Thymus (tissue), 11 donors: Measurements from ENCODE around the gene PAPOLG. TPM values are rescaled to one million over a fixed set of nuclear protein-coding genes. Genes with fewer than 3 reads are reported as not detected.
A peak's percentile ranks its signal among the peaks of the same experiment; 100 is the strongest.

ENCODE experiments used
- DNase-seq, 9 donors: peaks; one replicate each; pipeline ENCODE4 v3.0.0-alpha.2; 2013; ENCODE audit warnings: low spot score in 9 of 9, low read depth in 6 of 9, missing footprints in 1 of 9
- H3K27ac ChIP-seq, 2 donors: one replicate each; pipeline ENCODE4 v1.5.1; 2013; ENCODE audit warnings: control low read depth in 1 of 2, low read depth in 1 of 2, low read length in 1 of 2, mild to moderate bottlenecking in 1 of 2, moderate library complexity in 1 of 2
- H3K27me3 ChIP-seq, 2 donors: one replicate each; pipeline ENCODE4 v1.5.1; 2013; ENCODE audit warnings: low read length in 1 of 2; ENCODE audit not compliant: control insufficient read depth in 2 of 2, insufficient read depth in 1 of 2
- H3K36me3 ChIP-seq, 2 donors: one replicate each; pipeline ENCODE4 v1.5.1; 2013; ENCODE audit warnings: low read length in 1 of 2, mild to moderate bottlenecking in 1 of 2, moderate library complexity in 1 of 2; ENCODE audit not compliant: control insufficient read depth in 2 of 2, insufficient read depth in 2 of 2
- H3K4me1 ChIP-seq, 2 donors: one replicate each; pipeline ENCODE4 v1.5.1; 2013; ENCODE audit warnings: low read length in 2 of 2; ENCODE audit not compliant: control insufficient read depth in 2 of 2, insufficient read depth in 2 of 2
- H3K4me3 ChIP-seq, 2 donors: one replicate each; pipeline ENCODE4 v1.5.1; 2013; ENCODE audit warnings: low read length in 2 of 2, control low read depth in 1 of 2, mild to moderate bottlenecking in 1 of 2
- H3K9me3 ChIP-seq, 2 donors: one replicate each; pipeline ENCODE4 v1.5.1; 2013; ENCODE audit warnings: low read length in 1 of 2, mild to moderate bottlenecking in 1 of 2; ENCODE audit not compliant: control insufficient read depth in 2 of 2, insufficient read depth in 1 of 2
- WGBS: extraction: QIAGEN DNeasy Blood & Tissue Kit; methylation state at CpG from one replicate; pipeline ENCODE4 v1.1.7; 2013; 5-methylcytosine and 5-hydroxymethylcytosine counted together
- polyA plus RNA-seq: library from polyadenylated mRNA; stranded (reverse); fragments of 200-250 nt; gene quantifications from one replicate; pipeline ENCODE4 v1.2.3, GENCODE V29; 2013
- total RNA-seq: library from RNA; stranded (reverse); fragments of 120-200 nt; gene quantifications from one replicate; pipeline ENCODE4 v1.2.4, GENCODE V29; 2013
- donor health status: healthy.

Gene PAPOLG
- total and polyA plus RNA-seq, 2 donors: 14.3 to 17.3 TPM

- Histone ChIP-seq H3K36me3 (no peaks in the 10 kb centered on the region), H3K9me3 (peaks cover 0 to 3% of the 10 kb centered on the region in 2 donors), H3K4me1 (no peaks in the 10 kb centered on the region), H3K27ac (no peak overlapping the region), H3K27me3 (no peaks in the 10 kb centered on the region), H3K4me3 (no peak overlapping the region)
- 95% methylated on average over 5 of the region's 5 CpGs for WGBS
- DNase-seq: no peak
These were observed 27.2 kb upstream of the PAPOLG start for GRCh38 chr2:60728855-60729254.

DNA sequence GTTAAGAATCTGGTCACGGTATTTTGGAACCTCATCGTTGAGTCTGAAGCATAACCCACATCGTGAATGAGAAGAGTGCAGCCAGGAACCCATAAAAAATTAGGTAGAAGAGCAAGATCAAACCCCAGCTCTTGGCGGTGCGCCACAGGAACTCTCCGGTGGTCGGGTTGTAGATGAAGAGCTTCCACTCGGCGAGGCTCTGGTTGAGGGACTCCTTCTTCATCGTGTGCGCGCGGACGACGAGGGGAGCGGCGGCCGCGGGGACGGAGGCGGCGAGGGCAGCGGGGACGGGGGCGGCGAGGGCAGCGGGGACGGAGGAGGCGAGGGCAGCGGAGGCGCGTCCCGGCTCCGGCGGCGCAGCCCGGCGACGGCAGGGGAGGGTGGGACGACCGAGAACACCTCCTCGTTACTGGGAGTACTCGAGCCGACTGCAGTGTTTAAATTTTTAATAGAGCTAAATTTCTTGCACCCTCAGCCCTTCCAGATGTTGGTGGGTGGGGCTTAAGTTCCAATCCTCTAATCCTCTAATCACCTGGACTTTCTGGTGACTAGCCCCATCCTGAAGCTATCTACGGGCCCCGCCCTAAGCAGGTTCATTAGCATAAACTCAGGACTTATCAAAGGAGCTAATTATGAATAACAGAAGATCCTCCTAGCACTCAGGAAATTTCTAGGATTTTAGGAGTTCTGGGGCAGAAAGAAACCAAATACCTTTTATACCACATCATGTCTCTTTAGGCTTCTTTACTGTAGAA is 20.4 kb upstream of the PAPOLG start:
- DNase-seq: peak in 1 of 9 donors; percentile 46
- no peaks in the 10 kb centered on the region for H3K36me3 ChIP-seq
- no peaks in the 10 kb centered on the region for H3K4me1 ChIP-seq
- no peak overlapping the region for H3K27ac ChIP-seq
- H3K9me3 ChIP-seq: no peaks in the 10 kb centered on the region
- H3K4me3 ChIP-seq: peak overlapping the region; percentile 7 to 47
- peaks cover 0 to 28% of the 10 kb centered on the region in 2 donors for H3K27me3 ChIP-seq
- 1% methylated on average over 46 of the region's 46 CpGs for WGBS

DNA sequence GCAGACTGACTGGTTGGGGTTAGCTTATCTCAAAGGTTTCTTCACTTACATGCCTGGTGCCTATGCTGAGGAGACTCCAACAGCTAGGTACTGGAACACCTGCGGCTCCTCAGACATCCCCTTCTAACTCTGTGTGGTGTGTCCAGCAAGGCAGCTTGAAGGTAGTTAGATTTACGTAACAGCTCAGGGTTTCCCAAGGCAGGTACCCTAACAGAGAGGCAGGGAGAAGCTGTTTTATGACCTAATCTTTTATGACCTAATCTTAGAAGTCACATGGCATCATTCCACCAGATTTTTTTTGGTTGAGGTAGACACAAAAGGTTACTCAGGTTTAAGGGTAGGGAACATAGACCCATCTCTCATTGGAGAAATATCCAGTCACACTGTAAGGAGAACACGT is 17.4 kb upstream of the PAPOLG start:
- H3K9me3 ChIP-seq: no peaks in the 10 kb centered on the region
- 96% methylated on average over 3 of the region's 3 CpGs for WGBS
- H3K36me3 ChIP-seq: no peaks in the 10 kb centered on the region
- DNase-seq: no peak
- no peaks in the 10 kb centered on the region for H3K4me1 ChIP-seq
- no peak overlapping the region for H3K4me3 ChIP-seq
- no peak overlapping the region for H3K27ac ChIP-seq
- H3K27me3 ChIP-seq: peaks cover 0 to 28% of the 10 kb centered on the region in 2 donors

DNA sequence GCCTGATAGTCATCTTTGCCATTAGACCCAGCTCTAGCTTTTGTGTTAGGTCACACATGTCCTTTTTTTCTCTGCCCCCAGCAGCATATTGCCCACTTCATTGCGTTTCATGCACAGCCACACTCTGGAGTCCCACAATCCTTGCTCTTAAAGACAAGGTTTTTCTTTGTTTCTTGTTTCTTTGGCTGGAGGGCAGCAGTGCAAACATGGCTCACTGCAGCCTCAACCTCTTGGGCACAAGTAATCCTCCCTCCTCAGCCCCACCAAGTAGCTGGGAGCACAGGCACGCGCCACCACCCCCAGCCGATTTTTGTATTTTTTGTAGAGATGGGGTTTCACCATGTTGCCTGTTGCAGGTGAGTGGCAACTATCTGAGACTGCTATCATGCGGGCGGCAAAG is 16.9 kb upstream of the PAPOLG start:
- no peaks in the 10 kb centered on the region for H3K4me1 ChIP-seq
- no peak overlapping the region for H3K4me3 ChIP-seq
- no peaks in the 10 kb centered on the region for H3K36me3 ChIP-seq
- no peaks in the 10 kb centered on the region for H3K9me3 ChIP-seq
- no peak for DNase-seq
- 98% methylated on average over 6 of the region's 6 CpGs for WGBS
- H3K27me3 ChIP-seq: peaks cover 0 to 26% of the 10 kb centered on the region in 2 donors
- H3K27ac ChIP-seq: no peak overlapping the region

DNA sequence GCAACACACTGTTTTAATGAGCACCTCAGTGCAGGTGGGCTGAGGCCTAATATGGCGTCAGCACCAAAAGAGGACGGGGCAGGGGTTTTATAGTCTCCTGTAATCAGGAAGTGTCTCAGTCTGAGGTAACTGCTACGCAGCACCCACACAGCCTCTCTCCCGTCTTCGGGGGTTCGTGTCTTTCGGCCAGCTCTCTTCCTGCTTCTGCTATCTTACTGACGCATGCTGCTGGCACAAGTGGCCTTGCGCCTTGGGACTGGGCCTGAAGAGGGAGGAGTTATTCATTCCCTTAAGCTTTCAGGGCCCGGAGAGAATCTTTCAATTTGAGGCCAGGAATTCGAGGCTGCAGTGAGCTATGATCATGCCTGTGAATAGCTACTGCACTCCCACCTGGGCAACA is 14.5 kb upstream of the PAPOLG start:
- H3K36me3 ChIP-seq: no peaks in the 10 kb centered on the region
- H3K27ac ChIP-seq: no peak overlapping the region
- no peak overlapping the region for H3K4me3 ChIP-seq
- H3K4me1 ChIP-seq: peaks cover 3 to 8% of the 10 kb centered on the region in 2 donors
- 95% methylated on average over 11 of the region's 11 CpGs for WGBS
- DNase-seq: no peak
- no peaks in the 10 kb centered on the region for H3K9me3 ChIP-seq
- peaks cover 0 to 4% of the 10 kb centered on the region in 2 donors for H3K27me3 ChIP-seq

GRCh38 chr2:60742419-60742818 is 13.6 kb upstream of the PAPOLG start:
- H3K36me3 ChIP-seq: no peaks in the 10 kb centered on the region
- no peaks in the 10 kb centered on the region for H3K9me3 ChIP-seq
- peaks cover 0 to 2% of the 10 kb centered on the region in 2 donors for H3K27me3 ChIP-seq
- H3K27ac ChIP-seq: no peak overlapping the region
- no peak for DNase-seq
- peaks cover 3 to 8% of the 10 kb centered on the region in 2 donors for H3K4me1 ChIP-seq
- no peak overlapping the region for H3K4me3 ChIP-seq
- 97% methylated on average over 4 of the region's 4 CpGs for WGBS

DNA sequence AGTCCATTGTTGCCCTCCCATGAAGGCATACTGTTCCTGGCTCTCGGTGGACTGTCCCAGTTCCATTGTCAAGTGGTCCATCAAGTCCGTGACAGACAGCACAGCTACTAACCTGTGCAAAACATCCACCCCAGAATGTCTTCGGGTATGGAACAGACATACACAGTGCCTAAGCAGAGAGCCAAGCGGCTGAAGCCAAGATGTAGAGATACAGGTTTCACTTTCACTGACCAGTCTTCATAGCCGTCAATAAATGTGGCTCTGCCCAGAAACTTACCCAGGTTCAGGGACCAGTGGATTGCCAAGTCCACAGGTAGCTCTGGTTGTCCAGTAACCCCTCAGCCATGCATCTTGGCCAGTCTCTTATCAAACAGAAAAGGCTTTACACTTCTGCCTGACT is 10.7 kb upstream of the PAPOLG start:
- no peak for DNase-seq
- Histone ChIP-seq H3K36me3 (no peaks in the 10 kb centered on the region), H3K4me1 (peaks cover 3 to 8% of the 10 kb centered on the region in 2 donors), H3K27ac (no peak overlapping the region), H3K9me3 (no peaks in the 10 kb centered on the region), H3K4me3 (no peak overlapping the region), H3K27me3 (no peaks in the 10 kb centered on the region)
- WGBS: 90% methylated on average over 5 of the region's 5 CpGs

GRCh38 chr2:60745761-60746160 is 10.3 kb upstream of the PAPOLG start:
- 27% methylated on average over 7 of the region's 7 CpGs for WGBS
- Histone ChIP-seq H3K4me1 (peaks cover 3 to 8% of the 10 kb centered on the region in 2 donors), H3K27me3 (no peaks in the 10 kb centered on the region), H3K36me3 (no peaks in the 10 kb centered on the region), H3K27ac (no peak overlapping the region), H3K9me3 (no peaks in the 10 kb centered on the region), H3K4me3 (no peak overlapping the region)
- DNase-seq: peak in 2 of 9 donors; percentile 15 to 28

- no peak for DNase-seq
- H3K36me3 ChIP-seq: no peaks in the 10 kb centered on the region
- 94% methylated on average over 8 of the region's 8 CpGs for WGBS
- H3K27ac ChIP-seq: no peak overlapping the region
- peaks cover 3 to 8% of the 10 kb centered on the region in 2 donors for H3K4me1 ChIP-seq
- H3K4me3 ChIP-seq: no peak overlapping the region
- H3K9me3 ChIP-seq: no peaks in the 10 kb centered on the region
- no peaks in the 10 kb centered on the region for H3K27me3 ChIP-seq
These were observed 9.8 kb upstream of the PAPOLG start for GRCh38 chr2:60746318-60746717.
